Measurements from ENCODE around the gene KATNA1.

Gene KATNA1

GRCh38 chr6:149660028-149660427 lies 11.5 kb upstream of the KATNA1 start:
- H3K27ac ChIP-seq (ENCODE audit: low read depth, low read length): no peak overlapping the region
- no peaks in the 10 kb centered on the region for H3K27me3 ChIP-seq (ENCODE audit: control insufficient read depth, low read length)
- no peaks in the 10 kb centered on the region for H4K20me1 ChIP-seq (ENCODE audit: control insufficient read depth, insufficient read depth, low read depth, low read length)
- peaks cover 35% of the 10 kb centered on the region for H3K36me3 ChIP-seq (ENCODE audit: control insufficient read depth, low read length)
- peaks cover 15% of the 10 kb centered on the region; the same call in 1 of the 2 replicates for H3F3A ChIP-seq (ENCODE audit: control insufficient read depth, insufficient read depth)
- H3K79me2 ChIP-seq (ENCODE audit: control insufficient read depth, low read length): no peaks in the 10 kb centered on the region
- H3K4me1 ChIP-seq (ENCODE audit: control insufficient read depth, low read length): no peaks in the 10 kb centered on the region
- no peak overlapping the region for H3K4me2 ChIP-seq (ENCODE audit: low read length)
- TF ChIP-seq CTCF (IDR thresholded peaks at IDR 0.05; ENCODE audit: low read depth, low read length, poor library complexity, severe bottlenecking): no peak
- TF ChIP-seq EZH2phosphoT487 (IDR thresholded peaks at IDR 0.05; ENCODE audit: borderline replicate concordance, low read length): no peak
- H3K4me3 ChIP-seq (ENCODE audit: low read length): no peak overlapping the region
- no peaks in the 10 kb centered on the region for H3K9me3 ChIP-seq (ENCODE audit: control insufficient read depth, insufficient read depth, low read length)
- no peaks in the 10 kb centered on the region for H3K9me2 ChIP-seq (replicated peaks; ENCODE audit: control insufficient read depth, low read length)

GRCh38 chr6:149657441-149657840 lies 8.9 kb upstream of the KATNA1 start:
- Histone ChIP-seq H3K27ac (ENCODE audit: low read depth, low read length) (no peak overlapping the region), H4K20me1 (ENCODE audit: control insufficient read depth, insufficient read depth, low read depth, low read length) (no peaks in the 10 kb centered on the region), H3K27me3 (ENCODE audit: control insufficient read depth, low read length) (no peaks in the 10 kb centered on the region), H3K9me3 (ENCODE audit: control insufficient read depth, insufficient read depth, low read length) (no peaks in the 10 kb centered on the region), H3K79me2 (ENCODE audit: control insufficient read depth, low read length) (no peaks in the 10 kb centered on the region), H3K4me2 (ENCODE audit: low read length) (no peak overlapping the region), H3K4me3 (ENCODE audit: low read length) (no peak overlapping the region), H3K36me3 (ENCODE audit: control insufficient read depth, low read length) (peaks cover 20% of the 10 kb centered on the region), H3F3A (ENCODE audit: control insufficient read depth, insufficient read depth) (peaks cover 15% of the 10 kb centered on the region; the same call in 1 of the 2 replicates), H3K9me2 (replicated peaks; ENCODE audit: control insufficient read depth, low read length) (no peaks in the 10 kb centered on the region), H3K4me1 (ENCODE audit: control insufficient read depth, low read length) (no peaks in the 10 kb centered on the region)
- no peak for TF ChIP-seq CTCF (IDR thresholded peaks at IDR 0.05; ENCODE audit: low read depth, low read length, poor library complexity, severe bottlenecking)
- TF ChIP-seq EZH2phosphoT487 (IDR thresholded peaks at IDR 0.05; ENCODE audit: borderline replicate concordance, low read length): no peak

GRCh38 chr6:149651056-149651455 lies 2.5 kb upstream of the KATNA1 start:
- no peak overlapping the region for H3K4me2 ChIP-seq (ENCODE audit: low read length)
- TF ChIP-seq EZH2phosphoT487 (IDR thresholded peaks at IDR 0.05; ENCODE audit: borderline replicate concordance, low read length) (no peak), CTCF (IDR thresholded peaks at IDR 0.05; ENCODE audit: low read depth, low read length, poor library complexity, severe bottlenecking) (no peak)
- H3K9me2 ChIP-seq (replicated peaks; ENCODE audit: control insufficient read depth, low read length): no peaks in the 10 kb centered on the region
- H3F3A ChIP-seq (ENCODE audit: control insufficient read depth, insufficient read depth): peaks cover 4% of the 10 kb centered on the region; the same call in 1 of the 2 replicates
- H3K79me2 ChIP-seq (ENCODE audit: control insufficient read depth, low read length): peaks cover 23% of the 10 kb centered on the region
- H4K20me1 ChIP-seq (ENCODE audit: control insufficient read depth, insufficient read depth, low read depth, low read length): peaks cover 4% of the 10 kb centered on the region; the same call in 1 of the 2 replicates
- no peaks in the 10 kb centered on the region for H3K9me3 ChIP-seq (ENCODE audit: control insufficient read depth, insufficient read depth, low read length)
- no peaks in the 10 kb centered on the region for H3K27me3 ChIP-seq (ENCODE audit: control insufficient read depth, low read length)
- peaks cover 30% of the 10 kb centered on the region for H3K4me1 ChIP-seq (ENCODE audit: control insufficient read depth, low read length)
- H3K36me3 ChIP-seq (ENCODE audit: control insufficient read depth, low read length): peaks cover 3% of the 10 kb centered on the region; the same call in 1 of the 2 replicates
- H3K27ac ChIP-seq (ENCODE audit: low read depth, low read length): no peak overlapping the region
- no peak overlapping the region for H3K4me3 ChIP-seq (ENCODE audit: low read length)
